H54 (cell line): ENCODE data around the gene CSNK1G1.

Experiments
- DNase-seq: peaks from one replicate; pipeline ENCODE4 v3.0.0; 2011; ENCODE audit warnings: low spot score, mixed read lengths; ENCODE audit not compliant: insufficient read length
- FAIRE-seq: peaks from 3 replicates; lab custom pipeline; 2011; peaks lifted over from hg19 to GRCh38; lab: Jason Lieb, UNC
- POLR2A ChIP-seq: IDR thresholded peaks from 2 replicates; pipeline ENCODE4 v1.6.1; 2011; ENCODE audit warnings: low read depth, mild to moderate bottlenecking, low read length

The CSNK1G1 gene

DNA sequence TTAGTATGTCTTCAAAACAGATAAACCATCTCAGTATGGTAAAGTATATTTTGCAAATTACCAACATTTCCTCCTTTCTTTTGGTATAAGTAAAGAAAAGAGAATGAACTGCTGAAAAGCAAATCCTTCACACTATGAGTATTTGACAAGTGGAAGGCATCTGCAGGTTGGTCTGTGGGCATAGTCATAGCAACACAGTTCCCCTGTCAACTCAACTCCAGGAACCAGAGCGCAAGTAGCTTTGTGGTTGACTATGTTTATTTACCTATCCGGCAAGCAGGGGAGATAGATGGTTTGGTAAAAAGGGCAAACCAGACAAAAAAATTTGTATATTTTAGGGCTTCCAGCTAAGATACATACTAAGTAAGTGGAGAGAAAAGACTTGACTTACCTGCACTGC lies 104.9 kb downstream of the CSNK1G1 start:
- no peak for DNase-seq
- FAIRE-seq, result no peak
- TF ChIP-seq POLR2A, result no peak

DNA sequence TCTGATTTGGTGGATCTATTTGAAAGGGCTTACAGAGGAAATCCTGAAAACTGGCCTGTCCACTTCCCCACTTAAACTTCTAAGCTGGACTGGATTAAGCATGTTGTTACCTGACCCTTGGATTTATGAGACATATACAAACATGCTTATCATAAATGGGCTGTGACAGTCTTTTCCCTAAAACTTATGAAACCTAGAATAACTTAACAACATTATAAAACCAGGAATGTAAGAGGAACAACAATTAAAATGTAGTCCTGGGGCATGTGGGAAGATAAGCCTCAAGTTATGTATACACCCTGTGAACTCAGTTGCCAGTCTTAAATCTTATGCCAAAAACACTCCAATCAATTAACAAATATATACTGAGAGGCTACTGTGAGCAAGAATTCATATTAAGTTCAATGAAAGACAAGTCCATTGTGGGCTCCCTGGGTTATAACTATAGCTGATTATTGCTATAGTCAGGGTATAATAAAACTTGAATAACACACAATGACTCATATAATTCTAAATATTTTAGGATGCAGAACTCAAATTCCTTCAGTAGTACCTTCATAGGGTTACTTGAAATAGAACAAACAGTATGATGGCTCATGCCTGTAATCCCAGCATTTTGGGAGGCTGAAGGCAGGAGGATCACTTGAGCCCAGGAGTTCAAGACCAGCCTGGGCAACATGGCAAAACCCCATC lies 105.9 kb downstream of the CSNK1G1 start:
- FAIRE-seq (no peak), DNase-seq (no peak)
- no peak for TF ChIP-seq POLR2A

DNA sequence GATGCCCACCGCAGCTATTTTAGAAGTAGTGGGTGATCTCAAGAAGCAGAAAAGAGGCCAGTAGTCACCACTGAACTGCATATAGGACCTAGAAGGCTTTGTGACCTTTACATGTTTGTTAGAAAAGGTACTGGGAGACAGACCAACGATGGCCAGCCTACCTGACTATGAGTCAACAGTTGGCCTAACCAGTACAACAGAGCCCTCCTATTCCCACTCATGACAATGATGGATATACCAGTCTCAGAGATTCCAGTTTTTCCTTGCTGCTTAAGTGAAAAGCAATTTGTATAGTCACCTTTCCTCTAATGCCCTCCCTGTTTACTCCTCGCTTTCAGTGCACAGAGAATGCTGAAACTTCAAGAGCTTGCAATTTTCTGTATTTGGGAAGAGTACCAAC lies 106.6 kb downstream of the CSNK1G1 start:
- FAIRE-seq (peak; percentile 61), DNase-seq (no peak)
- no peak for TF ChIP-seq POLR2A

DNA sequence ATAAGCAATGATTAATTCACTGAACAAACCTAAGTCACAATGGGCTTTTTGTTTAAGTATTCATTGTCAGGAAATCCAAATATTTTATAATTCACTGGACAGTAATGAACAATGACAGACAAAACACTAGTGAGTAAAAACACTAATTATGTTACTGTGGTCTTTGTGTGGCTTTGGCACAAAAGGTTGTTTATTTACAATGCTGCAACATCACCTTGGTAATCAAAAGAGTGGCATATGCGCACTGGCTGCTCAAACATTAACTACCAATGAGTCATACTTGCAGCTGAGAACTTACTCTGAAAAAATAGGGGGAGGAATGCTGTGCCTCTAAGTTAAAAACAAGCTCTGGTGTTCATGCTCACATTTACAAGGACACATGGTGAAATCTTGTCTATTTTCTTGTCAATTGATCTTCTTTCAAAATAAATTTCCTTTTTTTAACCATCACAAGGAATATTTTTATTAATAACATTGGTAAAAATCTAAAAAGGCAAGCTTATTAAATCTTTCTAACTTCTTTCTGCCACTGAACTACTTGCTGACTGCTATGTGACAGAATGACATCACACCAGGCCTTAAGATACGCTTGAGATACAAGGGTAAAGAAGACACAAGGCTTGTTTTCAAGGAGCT lies 107.9 kb downstream of the CSNK1G1 start:
- DNase-seq (peak; percentile 20), FAIRE-seq (peak; percentile 95)
- no peak for TF ChIP-seq POLR2A

DNA sequence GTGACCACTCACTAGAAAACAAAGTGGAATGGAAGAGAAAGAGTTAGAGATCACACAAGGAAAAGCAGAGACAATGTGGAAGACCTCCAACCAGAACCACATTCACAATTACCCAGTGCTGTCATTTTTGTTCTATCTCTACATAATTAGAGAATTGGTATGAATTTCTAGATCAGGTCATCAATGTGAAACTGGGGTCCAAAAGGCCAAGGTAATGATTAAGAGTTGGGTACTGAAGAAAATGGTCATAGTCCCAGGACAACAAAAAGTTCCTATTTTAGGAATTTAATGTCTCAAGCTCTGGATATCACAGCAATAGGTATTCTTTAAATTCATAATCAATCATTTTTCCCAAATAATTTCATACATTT lies 108.5 kb downstream of the CSNK1G1 start:
- FAIRE-seq (no peak), DNase-seq (no peak)
- TF ChIP-seq POLR2A, result no peak

DNA sequence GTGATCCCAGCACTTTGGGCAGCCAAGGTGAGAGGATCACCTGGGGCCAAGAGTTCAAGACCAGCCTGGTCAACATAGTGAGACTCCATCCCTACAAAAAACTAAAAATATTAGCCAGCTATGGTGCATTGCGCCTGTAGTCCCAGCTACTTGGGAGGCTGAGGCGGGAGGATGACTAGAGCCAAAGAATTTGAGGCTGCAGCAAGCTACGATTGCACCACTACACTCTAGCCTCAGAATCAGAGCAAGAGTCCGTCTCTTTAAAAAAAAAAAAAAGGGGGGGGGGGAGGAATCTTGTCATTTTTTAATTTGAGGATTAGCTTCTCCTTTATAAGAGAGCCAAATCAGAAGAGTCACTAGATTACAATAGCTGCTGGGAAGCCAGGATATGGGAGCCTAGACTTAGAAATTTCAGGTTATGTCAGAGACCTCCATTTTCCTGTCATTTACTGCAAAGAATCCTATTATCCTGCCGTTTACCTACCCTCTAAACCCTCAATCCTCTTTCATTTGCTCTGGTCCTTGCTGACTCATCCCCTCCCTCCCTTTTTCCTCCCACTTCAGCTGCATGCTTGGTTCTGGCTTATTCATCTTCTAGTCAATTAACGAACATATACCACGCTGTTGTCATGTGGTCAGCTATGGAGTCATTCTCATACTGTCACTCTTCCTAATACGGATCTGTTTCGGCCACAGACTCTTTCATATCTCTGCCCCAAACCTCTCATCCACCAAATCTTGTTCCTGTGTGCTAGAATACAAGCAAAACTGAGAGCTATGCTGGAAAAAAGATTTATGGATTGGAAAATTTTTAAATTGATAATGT lies 109.4 kb downstream of the CSNK1G1 start:
- TF ChIP-seq POLR2A, result no peak
- FAIRE-seq (peak; percentile 97), DNase-seq (peak; percentile 22)

DNA sequence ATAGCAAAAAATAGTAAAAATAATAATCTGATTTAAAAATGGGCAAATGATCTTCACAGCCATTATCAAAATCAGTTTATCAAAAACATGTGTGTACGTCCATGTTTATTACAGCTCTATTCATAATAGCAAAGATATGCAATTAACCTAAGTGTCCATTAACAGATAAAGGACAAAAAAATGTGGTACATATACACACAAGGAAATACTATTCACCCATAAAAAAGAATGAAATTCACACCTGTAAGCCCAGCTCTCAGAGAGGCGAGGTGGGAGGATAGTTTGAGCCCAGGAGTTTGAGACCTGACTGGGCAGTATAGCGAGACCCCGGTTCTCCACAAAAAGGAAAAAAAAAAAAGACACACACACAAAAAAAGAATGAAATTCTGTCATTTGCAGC lies 110.6 kb downstream of the CSNK1G1 start:
- DNase-seq (no peak), FAIRE-seq (no peak)
- TF ChIP-seq POLR2A, result no peak

DNA sequence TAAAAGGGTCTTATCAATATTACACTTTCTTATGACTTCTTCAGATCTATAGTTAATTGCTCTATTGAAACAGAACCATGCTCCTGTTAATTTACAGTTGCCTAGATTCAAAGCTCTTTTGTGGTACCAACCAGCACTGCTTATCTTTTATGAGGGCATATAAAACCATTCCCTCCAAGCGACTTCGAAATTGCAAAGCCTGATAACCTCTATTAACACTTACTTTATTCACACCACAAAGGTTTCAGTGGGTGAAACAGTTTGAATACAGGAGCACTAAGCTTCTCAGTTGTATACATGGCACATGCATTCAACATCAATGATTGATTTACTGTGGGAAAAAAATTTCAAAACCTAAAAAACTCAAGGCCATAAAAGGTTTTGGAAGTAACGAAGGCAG lies 118.3 kb downstream of the CSNK1G1 start:
- no peak for DNase-seq
- no peak for TF ChIP-seq POLR2A
- no peak for FAIRE-seq

DNA sequence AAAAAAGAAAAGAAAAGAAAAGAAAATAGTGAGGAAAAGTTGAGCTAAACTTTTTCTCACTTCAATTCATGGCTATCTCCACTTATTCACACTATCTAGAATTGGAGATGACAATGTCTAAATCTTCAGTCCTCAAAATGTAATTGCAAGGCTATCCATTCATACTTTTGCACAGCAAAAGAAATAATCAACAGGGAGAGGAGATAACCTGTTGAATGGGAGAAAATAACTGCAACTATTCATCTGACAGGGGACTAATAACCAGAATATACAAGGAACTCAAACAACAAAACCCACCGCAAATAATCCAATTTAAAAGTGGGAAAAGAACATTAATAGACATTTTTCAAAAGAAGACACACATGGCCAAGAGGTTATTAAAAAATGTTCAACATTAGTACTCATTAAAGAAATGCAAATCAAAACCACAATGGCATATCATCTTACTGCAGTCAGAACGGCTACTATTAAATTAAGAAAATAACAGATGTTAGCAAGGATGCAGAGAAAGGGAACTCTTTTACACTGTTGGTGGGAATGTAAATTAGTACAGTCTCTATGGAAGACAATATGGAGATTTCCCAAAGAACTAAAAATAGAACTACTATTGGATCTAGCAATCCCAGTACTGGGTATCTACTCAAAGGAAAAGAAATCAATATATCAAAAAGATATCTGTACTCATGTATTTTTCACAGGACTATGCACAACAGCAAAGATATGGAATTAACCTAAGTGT lies 119.6 kb downstream of the CSNK1G1 start:
- DNase-seq (no peak), FAIRE-seq (no peak)
- TF ChIP-seq POLR2A, result no peak

DNA sequence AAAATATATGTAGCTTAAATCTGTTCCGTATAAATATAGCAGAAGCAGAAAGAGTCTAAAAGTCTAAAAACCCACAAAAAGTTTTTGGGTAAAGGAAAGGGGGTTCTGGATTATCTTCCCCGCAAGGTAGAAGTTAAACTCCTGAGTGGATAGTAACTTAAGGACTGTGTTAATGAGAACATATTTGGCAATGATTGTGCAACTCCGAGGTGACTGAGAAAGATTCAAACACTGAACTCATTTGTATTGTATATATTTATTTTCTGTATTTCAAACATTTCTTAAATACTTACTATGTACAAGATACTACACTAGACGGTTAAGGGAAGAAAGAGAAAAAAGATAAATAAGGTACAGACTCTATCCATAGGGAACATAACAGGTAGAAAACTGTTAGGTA lies 120.4 kb downstream of the CSNK1G1 start:
- FAIRE-seq, result no peak
- no peak for TF ChIP-seq POLR2A
- no peak for DNase-seq

DNA sequence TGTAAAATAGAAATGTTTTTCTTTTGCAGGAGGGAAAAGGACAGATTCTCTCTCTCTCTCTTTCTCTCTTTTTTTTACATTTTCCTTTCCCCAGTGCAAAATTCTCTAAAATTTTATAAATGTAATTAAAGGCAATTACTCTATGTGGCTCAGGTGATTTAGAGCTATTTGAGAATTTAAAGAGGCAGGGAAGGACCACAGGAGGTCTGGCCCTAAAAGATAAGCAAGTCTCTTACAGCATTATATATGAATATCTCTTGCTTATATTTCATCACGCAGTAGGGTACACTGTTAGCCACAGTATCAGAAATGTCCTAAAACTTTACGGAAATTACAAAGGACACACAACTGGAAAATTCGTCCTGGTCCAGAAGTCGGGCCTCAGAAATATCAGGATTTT lies 122.7 kb downstream of the CSNK1G1 start:
- no peak for TF ChIP-seq POLR2A
- no peak for FAIRE-seq
- DNase-seq, result no peak

DNA sequence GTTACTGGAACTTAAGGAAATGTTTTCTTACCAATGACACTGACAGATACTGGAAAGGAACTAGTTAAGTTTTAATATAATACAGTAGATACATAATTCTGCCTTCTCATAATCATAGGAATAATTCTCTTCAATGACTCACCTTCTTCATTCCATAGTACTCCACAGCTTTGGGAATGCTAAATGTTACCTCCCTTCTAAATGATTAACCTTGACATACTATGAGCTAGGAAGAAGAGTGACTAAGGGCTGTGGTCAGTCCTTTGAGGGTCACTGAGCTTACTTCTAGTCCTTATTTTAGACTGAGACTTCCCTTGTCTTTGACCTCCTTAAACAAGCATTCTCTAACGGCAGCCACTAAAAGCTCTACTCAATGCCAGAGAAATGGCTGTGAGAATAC lies 123.6 kb downstream of the CSNK1G1 start:
- TF ChIP-seq POLR2A, result no peak
- FAIRE-seq (peak; percentile 87), DNase-seq (no peak)

DNA sequence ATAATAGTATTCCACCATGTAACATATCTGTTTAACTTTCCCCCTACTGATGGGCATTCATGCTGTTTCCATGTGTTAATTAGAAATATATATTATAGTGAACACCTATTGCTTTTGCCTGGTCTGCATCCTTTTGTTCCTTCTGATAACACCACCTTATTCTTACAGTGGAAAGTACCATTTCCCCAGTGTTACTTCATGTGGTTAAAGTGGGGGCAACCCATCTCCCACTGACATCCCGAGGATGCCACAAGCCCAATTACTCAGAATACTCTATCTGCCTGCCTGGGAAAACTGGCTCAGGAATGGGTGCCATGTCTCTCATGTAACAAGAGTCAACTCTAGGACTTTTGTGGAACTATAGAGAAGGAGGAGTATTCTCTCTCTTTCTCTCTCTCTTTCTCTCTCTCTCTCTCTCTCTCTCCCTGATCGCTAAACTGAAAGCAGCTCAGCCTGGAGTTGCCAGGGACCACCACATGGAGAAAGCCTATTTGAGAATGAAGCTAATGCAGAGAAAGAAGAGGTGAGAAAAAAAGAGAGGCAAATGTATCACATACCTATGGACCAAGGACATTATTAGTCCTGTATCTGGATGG lies 126.7 kb downstream of the CSNK1G1 start:
- no peak for DNase-seq
- FAIRE-seq, result no peak
- TF ChIP-seq POLR2A, result no peak

DNA sequence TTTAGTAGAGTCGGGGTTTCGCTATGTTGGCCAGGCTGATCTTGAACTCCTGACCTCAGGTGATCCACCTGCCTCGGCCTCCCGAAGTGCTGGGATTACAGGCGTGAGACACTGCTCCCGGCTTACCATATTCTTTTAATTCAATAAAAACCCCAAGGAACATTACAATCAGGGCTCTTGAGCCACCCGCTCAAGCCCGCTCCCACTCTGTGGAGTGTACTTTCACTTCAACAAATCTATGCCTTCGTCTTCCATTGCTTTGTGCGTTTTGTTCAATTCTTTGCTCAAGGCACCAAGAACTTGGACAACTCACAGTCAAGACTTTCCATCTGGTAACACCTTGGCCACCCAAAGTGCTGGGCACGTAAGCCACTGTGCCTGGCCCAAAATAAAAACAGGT lies 130.2 kb downstream of the CSNK1G1 start:
- TF ChIP-seq POLR2A, result no peak
- FAIRE-seq (no peak), DNase-seq (no peak)
